T-helper 2 cell treated with Interferon-gamma antibody and Interleukin-4, amounts not matched to agents 5 μg/mL and 100 μg/mL, for 36 hours (primary cell): ENCODE data around the gene HMCN1.

Source experiments
- DNase-seq: peaks from one replicate; pipeline ENCODE4 v3.0.0; 2021; ENCODE audit warnings: low spot score
- H3K27ac Mint-ChIP-seq: one replicate; pipeline ENCODE4 v1.8.0; 2021; ENCODE audit warnings: mild to moderate bottlenecking, mixed read lengths
- H3K27me3 Mint-ChIP-seq: one replicate; pipeline ENCODE4 v1.8.0; 2021; ENCODE audit warnings: low read depth, mixed read lengths
- H3K36me3 Mint-ChIP-seq: one replicate; pipeline ENCODE4 v1.8.0; 2021; ENCODE audit warnings: low read depth, mixed read lengths
- H3K4me1 Mint-ChIP-seq: one replicate; pipeline ENCODE4 v1.8.0; 2021; ENCODE audit warnings: low read depth, mixed read lengths
- H3K4me3 Mint-ChIP-seq: one replicate; pipeline ENCODE4 v1.8.0; 2022; ENCODE audit warnings: mild to moderate bottlenecking, moderate library complexity, mixed read lengths
- H3K9me3 Mint-ChIP-seq: one replicate; pipeline ENCODE4 v1.8.0; 2021; ENCODE audit warnings: mixed read lengths

The HMCN1 gene

DNA sequence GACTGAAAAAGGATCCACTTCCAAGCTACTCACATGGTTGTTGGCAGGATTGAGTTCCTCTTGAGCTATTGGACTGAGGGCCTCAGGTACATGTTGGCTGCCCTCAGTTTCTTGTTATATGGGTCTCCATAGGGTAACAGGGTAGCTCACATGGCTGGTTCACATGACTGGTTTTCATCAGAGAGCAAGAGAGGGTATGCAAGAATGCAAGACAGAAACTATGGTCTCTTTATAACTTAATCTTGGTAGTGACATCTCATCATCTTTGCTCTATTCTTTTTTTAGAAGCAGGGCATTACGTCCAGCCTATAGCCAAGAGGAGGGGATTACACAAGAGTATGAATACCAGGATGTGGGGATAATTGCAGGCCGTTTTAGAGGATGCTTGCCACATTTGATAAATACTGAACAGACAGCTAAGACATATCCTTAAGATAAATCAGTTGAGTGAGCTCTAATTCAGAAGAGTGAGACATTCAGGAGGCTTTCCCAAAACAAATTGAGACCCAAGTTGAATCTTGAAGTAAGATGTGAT lies 100.2 kb downstream of the HMCN1 start:
- Mint-ChIP-seq H3K27ac (no peak overlapping the region), H3K9me3 (no peaks in the 10 kb centered on the region), H3K36me3 (no peaks in the 10 kb centered on the region), H3K4me3 (no peak overlapping the region), H3K27me3 (no peaks in the 10 kb centered on the region), H3K4me1 (no peaks in the 10 kb centered on the region)
- no peak for DNase-seq

DNA sequence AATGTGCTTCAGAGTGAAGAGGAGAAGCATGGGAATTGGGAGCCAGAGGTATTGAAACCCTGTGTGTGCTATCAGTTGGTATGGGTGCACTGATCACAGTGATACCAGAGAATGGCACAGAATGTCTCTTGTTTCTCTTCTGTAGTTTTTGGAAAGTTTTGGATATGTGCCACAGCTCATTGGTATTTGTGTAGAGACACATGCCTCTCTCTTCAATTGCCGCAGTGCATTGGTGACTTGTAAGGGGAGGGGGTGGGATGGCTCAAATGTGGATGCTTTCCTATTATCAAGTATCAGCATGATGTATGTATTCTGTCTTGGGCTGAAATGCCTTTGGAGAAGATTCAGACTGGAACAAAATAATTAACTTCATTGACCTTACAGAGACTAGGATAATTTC lies 101.0 kb downstream of the HMCN1 start:
- H3K4me1 Mint-ChIP-seq = no peaks in the 10 kb centered on the region
- no peaks in the 10 kb centered on the region for H3K27me3 Mint-ChIP-seq
- DNase-seq = no peak
- no peaks in the 10 kb centered on the region for H3K36me3 Mint-ChIP-seq
- no peak overlapping the region for H3K27ac Mint-ChIP-seq
- no peak overlapping the region for H3K4me3 Mint-ChIP-seq
- no peaks in the 10 kb centered on the region for H3K9me3 Mint-ChIP-seq

DNA sequence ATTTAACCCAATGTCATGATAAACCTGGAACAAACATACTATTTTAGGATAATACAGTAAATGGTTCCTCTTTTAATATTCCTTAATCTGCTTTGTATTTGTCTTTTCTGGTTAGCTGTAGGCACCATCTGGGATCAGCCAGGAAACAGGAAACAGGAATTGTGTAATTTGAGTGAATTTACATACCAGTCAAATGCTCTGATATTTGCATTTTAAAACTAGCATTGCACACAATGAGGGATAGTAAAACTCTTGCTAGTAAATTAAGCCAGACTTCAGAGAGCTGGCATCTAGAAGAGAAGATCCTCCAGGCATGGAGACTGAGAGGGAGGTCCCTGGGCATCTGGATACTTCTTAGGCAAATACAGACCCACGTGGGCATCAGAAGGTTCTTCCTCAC lies 103.5 kb downstream of the HMCN1 start:
- Mint-ChIP-seq H3K36me3 (no peaks in the 10 kb centered on the region), H3K27ac (no peak overlapping the region), H3K9me3 (no peaks in the 10 kb centered on the region), H3K4me1 (no peaks in the 10 kb centered on the region), H3K27me3 (no peaks in the 10 kb centered on the region), H3K4me3 (no peak overlapping the region)
- no peak for DNase-seq

DNA sequence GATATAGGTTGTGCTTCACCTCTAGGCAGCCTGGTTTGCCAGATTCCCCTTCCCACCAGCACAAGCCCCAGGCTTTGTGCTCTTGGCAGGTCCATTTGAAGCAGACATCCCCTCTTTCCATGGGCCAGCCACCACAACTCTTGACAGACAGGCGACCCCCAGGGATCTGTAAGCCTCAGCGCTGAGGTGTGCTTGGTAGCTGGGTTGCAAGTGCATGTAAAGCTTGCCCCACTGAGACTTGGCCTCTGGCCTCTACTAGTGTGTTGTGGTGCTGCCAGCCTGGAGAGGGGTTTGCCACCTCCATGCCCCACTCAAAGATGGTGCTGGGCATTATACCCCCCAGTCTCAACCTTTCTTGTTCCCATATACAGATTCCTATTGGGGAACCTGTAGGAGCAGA lies 103.9 kb downstream of the HMCN1 start:
- no peak for DNase-seq
- Mint-ChIP-seq H3K27ac (no peak overlapping the region), H3K27me3 (no peaks in the 10 kb centered on the region), H3K9me3 (no peaks in the 10 kb centered on the region), H3K4me3 (no peak overlapping the region), H3K4me1 (no peaks in the 10 kb centered on the region), H3K36me3 (no peaks in the 10 kb centered on the region)

DNA sequence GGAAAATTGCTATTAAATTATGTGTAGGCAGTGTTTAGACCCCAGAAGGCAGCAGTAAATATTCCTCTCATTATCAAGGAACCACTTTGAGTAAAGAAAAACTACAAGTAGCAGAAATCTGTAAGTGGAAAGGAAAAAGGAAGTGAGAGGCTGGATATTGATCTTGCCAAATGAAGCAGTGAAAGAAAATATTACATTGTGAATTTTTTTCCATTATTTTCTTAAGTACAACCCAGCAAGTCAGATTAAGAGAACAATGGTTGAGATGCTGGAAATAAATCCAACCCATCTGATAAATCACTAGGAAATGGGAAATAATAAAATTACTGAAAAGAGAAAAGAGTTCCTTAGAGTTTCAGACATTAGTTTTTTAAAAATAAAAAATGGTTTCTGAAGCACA lies 106.7 kb downstream of the HMCN1 start:
- H3K4me3 Mint-ChIP-seq = no peak overlapping the region
- no peak overlapping the region for H3K27ac Mint-ChIP-seq
- no peaks in the 10 kb centered on the region for H3K36me3 Mint-ChIP-seq
- no peak for DNase-seq
- no peaks in the 10 kb centered on the region for H3K9me3 Mint-ChIP-seq
- no peaks in the 10 kb centered on the region for H3K27me3 Mint-ChIP-seq
- H3K4me1 Mint-ChIP-seq = no peaks in the 10 kb centered on the region

DNA sequence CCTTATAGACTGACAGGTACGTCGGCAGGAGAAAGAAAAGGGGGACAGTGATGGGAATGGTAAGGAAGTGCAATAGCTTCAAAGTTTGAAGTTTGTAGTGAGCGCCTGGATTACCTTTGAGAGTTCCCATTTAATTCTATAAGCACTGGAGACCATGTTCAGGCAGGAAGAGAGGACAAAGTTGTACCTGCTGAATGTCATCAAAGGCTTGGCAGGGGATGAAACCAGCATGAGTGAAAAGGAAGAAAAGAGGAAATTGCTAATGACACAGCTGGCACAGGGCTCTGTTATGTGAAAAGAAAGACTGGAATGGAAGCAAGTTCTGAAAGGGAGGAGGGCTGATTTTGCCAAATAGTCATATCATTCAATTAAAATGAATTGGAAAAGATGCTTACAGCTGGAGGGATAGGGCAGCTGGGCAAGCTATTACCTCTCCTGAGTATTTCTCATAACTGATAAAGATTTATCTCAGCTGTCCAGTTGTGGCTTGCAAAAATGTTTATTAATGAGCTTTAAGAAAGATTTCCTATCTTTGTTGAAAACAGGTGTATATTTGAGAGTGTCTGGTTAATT lies 109.2 kb downstream of the HMCN1 start:
- no peaks in the 10 kb centered on the region for H3K4me1 Mint-ChIP-seq
- no peaks in the 10 kb centered on the region for H3K27me3 Mint-ChIP-seq
- no peak for DNase-seq
- no peaks in the 10 kb centered on the region for H3K36me3 Mint-ChIP-seq
- no peak overlapping the region for H3K4me3 Mint-ChIP-seq
- no peaks in the 10 kb centered on the region for H3K9me3 Mint-ChIP-seq
- no peak overlapping the region for H3K27ac Mint-ChIP-seq

DNA sequence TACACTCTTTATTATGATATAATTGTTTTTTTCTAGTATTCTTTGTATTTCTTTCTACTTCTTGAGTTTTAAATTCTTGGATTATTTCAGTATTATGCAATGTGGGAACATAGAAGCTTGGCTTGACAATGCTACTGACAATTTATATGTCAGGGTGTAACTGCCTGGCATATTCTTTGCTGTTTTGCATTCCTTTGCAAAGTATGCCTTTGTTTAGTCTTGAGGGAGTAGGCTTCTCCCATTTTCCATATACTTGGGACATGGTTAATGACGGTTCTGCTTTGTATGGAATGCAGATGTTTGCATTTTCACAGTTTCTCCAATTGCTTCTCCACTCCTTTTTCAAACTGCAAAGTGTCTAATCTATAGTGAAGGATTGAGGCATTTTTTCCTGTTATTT lies 109.8 kb downstream of the HMCN1 start:
- Mint-ChIP-seq H3K36me3 (no peaks in the 10 kb centered on the region), H3K4me3 (no peak overlapping the region), H3K9me3 (no peaks in the 10 kb centered on the region), H3K27me3 (no peaks in the 10 kb centered on the region), H3K27ac (no peak overlapping the region), H3K4me1 (no peaks in the 10 kb centered on the region)
- DNase-seq = no peak

DNA sequence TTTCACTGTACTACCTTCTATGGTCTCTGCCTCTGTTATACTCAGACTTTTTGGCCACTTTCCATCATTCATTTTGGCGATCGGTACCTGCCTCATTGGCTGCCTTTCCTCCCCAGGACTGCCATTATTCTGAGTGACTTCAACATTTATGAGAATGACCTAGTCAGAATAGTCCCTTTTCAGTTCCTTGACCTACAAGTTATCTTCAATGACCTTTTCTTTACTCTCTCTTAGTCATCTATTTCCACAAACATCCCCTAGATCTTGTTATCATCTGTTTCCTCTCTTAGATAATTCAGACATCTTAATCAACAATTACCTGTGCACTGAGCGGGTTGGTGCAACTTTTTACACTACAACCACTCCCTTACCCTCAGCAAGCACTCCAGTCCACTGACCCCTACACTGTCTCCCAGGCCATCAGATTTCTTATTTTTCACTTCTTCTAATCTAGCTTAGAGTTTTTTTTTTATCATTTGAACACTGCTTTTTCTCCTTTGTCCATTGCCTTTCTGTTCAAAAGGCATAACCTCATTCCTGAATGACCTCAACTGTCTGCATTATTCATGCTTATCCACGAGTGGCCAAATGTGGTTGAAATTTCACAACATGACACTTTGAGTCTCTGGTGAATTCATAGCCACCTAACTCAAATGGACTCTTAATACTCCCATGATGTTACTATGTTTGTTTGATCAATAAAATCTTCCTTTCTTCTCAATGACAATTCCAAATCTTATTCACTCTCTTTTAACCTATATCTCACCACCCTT lies 112.7 kb downstream of the HMCN1 start:
- Mint-ChIP-seq H3K4me1 (no peaks in the 10 kb centered on the region), H3K9me3 (no peaks in the 10 kb centered on the region), H3K36me3 (no peaks in the 10 kb centered on the region), H3K27ac (no peak overlapping the region), H3K4me3 (no peak overlapping the region), H3K27me3 (no peaks in the 10 kb centered on the region)
- DNase-seq = no peak

DNA sequence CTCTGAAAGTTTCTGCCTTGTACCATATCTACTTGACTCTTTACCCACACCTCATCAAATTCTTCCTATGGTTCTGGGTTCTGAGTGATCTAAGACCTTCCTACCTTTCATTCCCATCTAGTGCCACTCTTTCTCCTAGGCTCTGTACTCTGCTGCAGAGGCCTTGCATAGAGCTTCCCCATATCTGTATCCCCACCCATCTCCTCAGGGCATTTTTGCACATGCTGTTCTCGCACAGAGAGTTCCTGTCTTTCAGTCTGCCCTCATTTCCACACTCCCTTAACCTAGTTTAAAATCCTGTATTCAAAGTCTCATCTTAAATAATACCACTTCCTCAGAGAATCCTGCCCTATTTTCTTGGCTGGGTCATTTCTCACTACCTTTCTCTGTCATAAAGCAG lies 114.8 kb downstream of the HMCN1 start:
- DNase-seq = no peak
- Mint-ChIP-seq H3K4me1 (no peaks in the 10 kb centered on the region), H3K9me3 (no peaks in the 10 kb centered on the region), H3K27ac (no peak overlapping the region), H3K36me3 (no peaks in the 10 kb centered on the region), H3K27me3 (no peaks in the 10 kb centered on the region), H3K4me3 (no peak overlapping the region)

DNA sequence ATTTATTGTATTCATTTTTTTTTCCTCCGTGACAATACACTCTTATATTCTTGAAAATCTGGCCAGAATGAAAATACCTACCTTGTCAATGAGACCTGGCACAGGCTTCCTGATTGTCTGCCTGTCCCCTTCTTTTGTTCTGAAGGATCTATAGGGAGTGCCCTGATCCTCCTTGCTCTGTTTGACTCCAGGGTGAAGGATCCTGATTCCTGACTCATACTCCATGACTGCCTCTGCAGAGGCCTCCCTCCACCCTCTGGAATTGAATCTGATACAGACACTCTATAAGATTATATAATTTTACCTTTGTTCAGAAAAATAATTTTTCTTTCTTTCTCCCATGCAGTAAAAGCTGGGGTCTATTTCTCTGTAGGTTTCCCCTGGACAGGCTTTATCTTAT lies 116.2 kb downstream of the HMCN1 start:
- H3K27me3 Mint-ChIP-seq = no peaks in the 10 kb centered on the region
- DNase-seq = no peak
- H3K27ac Mint-ChIP-seq = no peak overlapping the region
- H3K4me3 Mint-ChIP-seq = no peak overlapping the region
- H3K36me3 Mint-ChIP-seq = no peaks in the 10 kb centered on the region
- H3K9me3 Mint-ChIP-seq = no peaks in the 10 kb centered on the region
- no peaks in the 10 kb centered on the region for H3K4me1 Mint-ChIP-seq

DNA sequence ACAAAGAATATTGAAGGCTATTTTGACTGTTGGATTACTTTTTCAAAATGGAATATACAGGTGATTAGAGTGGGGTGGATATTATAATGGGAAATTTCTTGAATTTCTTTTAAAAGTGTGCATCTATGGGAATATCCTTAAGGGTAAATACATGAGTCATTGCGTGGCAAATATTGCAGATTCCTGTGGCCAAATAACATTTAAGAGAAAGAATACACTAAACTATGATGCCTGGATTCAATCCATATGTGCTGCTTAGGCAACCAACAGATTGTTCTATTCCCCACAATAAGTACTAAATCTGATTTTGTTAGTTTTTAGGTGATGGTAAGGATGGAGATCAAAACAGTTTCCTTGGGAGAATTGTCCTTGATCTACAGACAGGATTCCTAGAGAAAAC lies 119.5 kb downstream of the HMCN1 start:
- H3K4me1 Mint-ChIP-seq = no peaks in the 10 kb centered on the region
- no peak for DNase-seq
- no peaks in the 10 kb centered on the region for H3K36me3 Mint-ChIP-seq
- H3K27me3 Mint-ChIP-seq = no peaks in the 10 kb centered on the region
- no peak overlapping the region for H3K4me3 Mint-ChIP-seq
- H3K27ac Mint-ChIP-seq = no peak overlapping the region
- no peaks in the 10 kb centered on the region for H3K9me3 Mint-ChIP-seq

DNA sequence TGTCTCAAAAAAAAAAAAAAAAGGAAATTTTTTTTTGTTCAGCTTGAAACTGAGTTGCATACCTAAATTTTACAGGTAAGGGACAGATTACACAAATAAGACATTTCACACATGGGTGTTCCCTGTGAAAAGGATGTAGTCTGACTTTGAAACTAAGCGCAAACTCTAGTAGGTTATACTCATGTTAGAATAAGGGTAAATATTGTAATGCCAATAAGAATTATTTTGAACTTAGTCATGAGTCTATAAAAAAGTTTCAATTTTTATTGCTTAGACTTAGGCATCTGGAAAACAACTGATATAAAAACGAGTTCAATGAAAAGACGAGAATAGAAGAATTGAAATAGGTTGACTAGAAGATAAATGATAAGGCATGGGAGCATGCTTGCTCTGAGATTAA lies 122.3 kb downstream of the HMCN1 start:
- H3K9me3 Mint-ChIP-seq = no peaks in the 10 kb centered on the region
- no peaks in the 10 kb centered on the region for H3K4me1 Mint-ChIP-seq
- DNase-seq = no peak
- no peak overlapping the region for H3K4me3 Mint-ChIP-seq
- no peaks in the 10 kb centered on the region for H3K36me3 Mint-ChIP-seq
- H3K27ac Mint-ChIP-seq = no peak overlapping the region
- H3K27me3 Mint-ChIP-seq = no peaks in the 10 kb centered on the region

DNA sequence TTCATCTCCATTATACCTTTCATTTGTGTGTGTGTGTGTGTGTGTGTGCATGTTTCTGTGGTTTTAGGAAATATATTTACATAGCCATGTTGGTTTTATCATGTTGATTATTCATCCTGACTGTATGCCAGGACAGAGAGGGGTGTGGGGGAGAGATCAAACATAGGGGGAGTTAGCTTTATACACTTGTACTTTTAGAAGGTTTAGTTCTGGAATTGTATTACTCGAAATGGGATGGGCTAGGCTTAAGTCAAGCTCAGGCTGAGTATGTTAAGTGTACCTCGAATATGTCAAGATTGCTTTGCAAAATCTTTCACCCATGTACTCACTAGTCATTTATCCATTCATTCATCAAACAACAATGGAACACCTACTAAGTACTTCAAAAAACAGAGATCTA lies 123.3 kb downstream of the HMCN1 start:
- DNase-seq = no peak
- no peaks in the 10 kb centered on the region for H3K4me1 Mint-ChIP-seq
- no peaks in the 10 kb centered on the region for H3K9me3 Mint-ChIP-seq
- H3K27ac Mint-ChIP-seq = no peak overlapping the region
- no peaks in the 10 kb centered on the region for H3K36me3 Mint-ChIP-seq
- no peaks in the 10 kb centered on the region for H3K27me3 Mint-ChIP-seq
- no peak overlapping the region for H3K4me3 Mint-ChIP-seq

DNA sequence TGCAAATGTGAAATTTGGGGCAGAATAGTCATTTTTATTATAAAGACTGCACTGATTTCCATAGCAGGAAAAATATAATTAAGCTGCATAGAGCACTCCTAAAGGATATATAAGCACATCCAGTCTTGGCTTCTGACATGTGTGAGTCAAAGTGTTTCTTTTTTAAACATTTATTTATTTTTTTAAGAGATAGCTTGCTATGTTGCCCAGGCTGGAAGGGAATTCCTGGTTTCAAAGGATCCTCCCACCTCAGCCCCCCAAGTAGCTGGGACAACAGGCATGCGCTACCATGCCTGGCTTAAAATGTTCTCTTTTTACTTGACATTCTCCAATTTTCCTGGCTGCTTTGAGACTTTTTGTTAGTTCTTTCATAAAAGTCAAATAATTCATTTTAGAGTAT lies 126.1 kb downstream of the HMCN1 start:
- Mint-ChIP-seq H3K4me1 (no peaks in the 10 kb centered on the region), H3K36me3 (no peaks in the 10 kb centered on the region), H3K9me3 (no peaks in the 10 kb centered on the region), H3K27ac (no peak overlapping the region), H3K4me3 (no peak overlapping the region), H3K27me3 (no peaks in the 10 kb centered on the region)
- DNase-seq = no peak

DNA sequence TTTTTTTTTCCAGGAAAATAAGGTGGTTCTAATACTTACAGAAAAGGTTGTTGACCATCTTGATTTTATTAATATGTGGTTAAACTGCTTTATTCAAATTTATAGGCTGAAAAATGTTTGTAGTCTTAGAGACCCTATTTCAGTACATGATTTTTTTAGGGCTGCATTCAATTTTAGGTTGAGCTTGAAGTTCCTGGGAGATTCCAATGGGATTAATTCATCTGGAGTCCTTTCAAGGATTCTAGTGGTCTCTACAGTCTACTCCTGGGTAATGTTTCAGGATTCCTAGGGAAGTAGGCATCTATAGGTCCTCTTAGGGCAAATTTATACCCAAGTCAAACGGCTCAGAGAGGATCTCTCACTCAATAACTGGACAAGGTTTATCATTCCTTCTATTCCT lies 126.7 kb downstream of the HMCN1 start:
- Mint-ChIP-seq H3K4me3 (no peak overlapping the region), H3K27me3 (no peaks in the 10 kb centered on the region), H3K27ac (no peak overlapping the region), H3K36me3 (no peaks in the 10 kb centered on the region), H3K9me3 (no peaks in the 10 kb centered on the region), H3K4me1 (no peaks in the 10 kb centered on the region)
- no peak for DNase-seq
